Activated T-helper 17 cell treated with anti-CD3 and anti-CD28 coated beads, Interleukin-2, amount 50 U/mL, for 72 hours (primary cell): Measurements from ENCODE around the gene LRRC63. TPM values are rescaled to one million over a fixed set of nuclear protein-coding genes. Genes with fewer than 3 reads are reported as not detected.

Experiments
- ATAC-seq: fragments of 150-1000 bp; cut with Tn5 transposase; replicated peaks from 2 replicates; pipeline ENCODE4 v1.10.0; 2021; ENCODE audit warnings: mild to moderate bottlenecking, moderate library complexity
- H3K27ac Mint-ChIP-seq: one replicate; pipeline ENCODE4 v1.8.0; 2022; ENCODE audit warnings: mixed read lengths
- H3K27me3 Mint-ChIP-seq: one replicate; pipeline ENCODE4 v1.8.0; 2022; ENCODE audit warnings: mixed read lengths
- H3K36me3 Mint-ChIP-seq: one replicate; pipeline ENCODE4 v1.8.0; 2022; ENCODE audit warnings: low read depth, mild to moderate bottlenecking, mixed read lengths
- H3K4me1 Mint-ChIP-seq: one replicate; pipeline ENCODE4 v1.8.0; 2022; ENCODE audit warnings: mixed read lengths
- H3K4me3 Mint-ChIP-seq: one replicate; pipeline ENCODE4 v1.8.0; 2022; ENCODE audit warnings: mild to moderate bottlenecking, mixed read lengths
- H3K9me3 Mint-ChIP-seq: one replicate; pipeline ENCODE4 v1.8.0; 2022; ENCODE audit warnings: mixed read lengths
- total RNA-seq, 2 donors: library from RNA; stranded (reverse); gene quantifications; one replicate each; pipeline ENCODE4 v1.2.3, GENCODE V29; 2022

The LRRC63 gene
- total RNA-seq, 2 donors from 2014 or later, result 1.0 to 1.3 TPM

DNA sequence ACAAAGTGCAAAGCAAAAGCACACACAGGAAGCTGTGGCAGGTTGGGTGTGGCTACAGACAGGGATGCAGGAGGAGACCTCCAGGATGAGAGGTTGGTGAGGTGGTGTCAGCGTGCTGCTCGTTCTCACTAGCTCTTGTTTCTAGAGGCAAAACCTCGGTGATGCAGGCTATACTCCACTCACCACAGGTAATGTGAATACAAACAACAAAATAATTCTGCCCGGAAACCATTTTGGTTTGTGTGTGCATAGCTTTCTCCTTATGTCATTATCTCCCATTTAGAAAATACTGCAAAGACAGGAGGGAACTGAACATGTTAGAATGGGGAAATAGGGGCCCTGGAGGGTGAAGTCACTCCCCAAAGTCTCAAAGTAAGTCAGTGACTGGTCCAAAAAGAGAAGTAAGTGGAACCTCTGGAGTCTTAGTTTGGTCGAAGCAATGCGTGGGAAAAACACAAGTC lies 39.2 kb upstream of the LRRC63 start:
- H3K27me3 Mint-ChIP-seq, result no peaks in the 10 kb centered on the region
- no peaks in the 10 kb centered on the region for H3K9me3 Mint-ChIP-seq
- H3K36me3 Mint-ChIP-seq, result peaks cover 100% of the 10 kb centered on the region
- peak; percentile 53 for ATAC-seq
- peak overlapping the region; percentile 95 for H3K27ac Mint-ChIP-seq
- peaks cover 82% of the 10 kb centered on the region for H3K4me1 Mint-ChIP-seq
- H3K4me3 Mint-ChIP-seq, result peak overlapping the region; percentile 89

DNA sequence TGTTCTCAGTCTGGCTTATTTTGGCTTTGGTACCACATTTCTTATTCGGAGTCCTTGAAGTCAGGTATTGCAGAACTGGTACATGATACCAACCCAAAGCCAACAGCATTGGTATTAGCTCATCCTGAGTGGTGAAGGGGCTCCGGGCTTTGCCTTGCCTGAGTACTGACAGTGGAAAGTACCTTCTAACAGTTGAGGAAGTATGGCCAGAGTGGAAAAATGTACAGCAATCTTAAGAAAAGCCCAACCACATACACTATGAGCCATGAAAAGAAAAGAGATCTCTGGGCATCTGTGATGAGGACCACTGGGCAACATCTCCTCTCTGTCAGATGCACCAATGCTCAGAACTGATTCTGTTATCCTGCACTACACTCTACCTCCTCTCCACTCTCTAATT lies 38.1 kb upstream of the LRRC63 start:
- Mint-ChIP-seq H3K27ac (peak overlapping the region; percentile 95), H3K36me3 (peaks cover 100% of the 10 kb centered on the region), H3K4me3 (peak overlapping the region; percentile 89), H3K4me1 (peaks cover 80% of the 10 kb centered on the region), H3K9me3 (no peaks in the 10 kb centered on the region), H3K27me3 (no peaks in the 10 kb centered on the region)
- ATAC-seq, result peak; percentile 62

DNA sequence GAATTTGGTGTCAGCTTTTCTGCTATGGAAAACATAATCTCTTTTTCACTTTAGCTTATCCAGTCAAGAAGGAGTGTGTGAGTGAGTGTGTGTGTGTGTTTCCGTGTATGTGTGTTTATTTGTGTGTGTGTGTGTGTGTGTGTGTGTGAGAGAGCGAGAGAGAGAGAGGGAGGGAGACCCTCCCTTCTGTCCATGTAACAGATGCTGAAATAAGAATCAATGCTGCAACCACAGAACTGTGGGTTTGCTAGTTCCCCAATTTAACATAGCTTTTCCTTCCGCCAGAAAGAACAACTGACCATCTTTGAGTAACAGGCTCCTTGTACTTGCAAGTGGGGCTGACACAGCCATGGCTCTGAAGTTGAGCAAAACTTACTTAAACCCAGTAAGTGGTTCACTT lies 35.0 kb upstream of the LRRC63 start:
- H3K36me3 Mint-ChIP-seq, result peaks cover 96% of the 10 kb centered on the region
- no peaks in the 10 kb centered on the region for H3K9me3 Mint-ChIP-seq
- no peaks in the 10 kb centered on the region for H3K27me3 Mint-ChIP-seq
- no peak for ATAC-seq
- peaks cover 56% of the 10 kb centered on the region for H3K4me1 Mint-ChIP-seq
- peak overlapping the region; percentile 89 for H3K4me3 Mint-ChIP-seq
- H3K27ac Mint-ChIP-seq, result peak overlapping the region; percentile 54

DNA sequence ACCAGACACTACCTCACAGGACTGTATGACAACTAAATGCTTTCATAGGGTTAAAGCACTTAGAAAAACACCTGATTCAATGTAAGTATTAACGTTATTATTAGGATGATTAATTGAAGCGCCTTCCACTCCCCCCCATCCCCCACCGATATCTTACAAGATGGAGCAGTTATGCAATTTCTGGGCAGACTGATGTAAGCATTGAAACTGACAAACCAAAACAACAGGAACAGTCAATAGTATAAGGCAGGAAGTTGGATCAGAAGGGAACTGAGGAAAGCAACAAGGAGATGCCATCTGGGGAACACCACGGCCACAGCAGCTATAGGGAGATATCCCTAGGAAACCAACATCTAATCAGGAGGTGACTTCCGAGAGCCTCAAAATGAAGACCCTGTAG lies 33.6 kb upstream of the LRRC63 start:
- no peaks in the 10 kb centered on the region for H3K9me3 Mint-ChIP-seq
- peak overlapping the region; percentile 54 for H3K27ac Mint-ChIP-seq
- H3K4me1 Mint-ChIP-seq, result peaks cover 51% of the 10 kb centered on the region
- ATAC-seq, result no peak
- H3K4me3 Mint-ChIP-seq, result peak overlapping the region; percentile 89
- H3K36me3 Mint-ChIP-seq, result peaks cover 90% of the 10 kb centered on the region
- H3K27me3 Mint-ChIP-seq, result no peaks in the 10 kb centered on the region

DNA sequence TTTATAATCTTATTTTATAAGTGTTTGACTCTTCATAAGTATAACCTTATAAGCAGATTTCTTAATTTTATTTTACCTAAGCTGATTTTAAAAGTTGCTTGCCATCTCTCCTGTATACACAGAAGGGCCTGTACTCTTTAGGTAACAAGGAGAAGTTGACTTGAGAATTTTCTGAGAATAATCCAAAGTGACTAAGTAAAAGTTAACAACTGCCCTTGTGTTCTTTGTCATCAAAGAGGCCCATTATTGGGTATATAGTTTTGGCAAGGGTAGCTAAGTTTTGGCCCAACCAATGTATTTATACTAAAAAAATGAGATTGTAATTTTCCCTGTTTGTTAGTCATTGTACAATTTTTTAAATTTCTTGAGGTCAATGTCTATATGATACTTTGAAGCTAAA lies 32.9 kb upstream of the LRRC63 start:
- Mint-ChIP-seq H3K4me1 (peaks cover 51% of the 10 kb centered on the region), H3K27ac (peak overlapping the region; percentile 91), H3K27me3 (no peaks in the 10 kb centered on the region), H3K9me3 (no peaks in the 10 kb centered on the region), H3K36me3 (peaks cover 84% of the 10 kb centered on the region), H3K4me3 (peak overlapping the region; percentile 89)
- ATAC-seq, result peak; percentile 14

DNA sequence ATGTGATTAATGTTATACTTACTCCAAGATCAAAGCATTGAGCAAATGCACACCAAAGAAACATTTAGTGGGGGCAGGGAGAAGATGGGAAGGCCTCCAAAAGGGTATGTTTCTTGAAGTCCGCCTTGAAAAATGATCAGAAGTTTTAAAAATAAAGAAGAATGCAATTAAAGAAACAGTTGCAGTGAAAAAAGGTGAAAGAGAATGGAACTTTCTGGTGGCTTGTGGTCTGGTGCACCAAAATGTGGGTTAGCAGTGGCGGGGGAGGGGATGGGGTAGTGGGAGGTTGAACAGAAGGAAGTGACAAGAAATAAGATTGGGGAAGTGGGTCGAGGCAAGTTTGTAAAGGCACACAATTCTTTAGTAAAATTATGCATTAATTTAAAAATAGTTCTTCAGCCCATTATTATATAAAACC lies 32.2 kb upstream of the LRRC63 start:
- Mint-ChIP-seq H3K27ac (peak overlapping the region; percentile 91), H3K9me3 (no peaks in the 10 kb centered on the region), H3K36me3 (peaks cover 77% of the 10 kb centered on the region), H3K4me1 (peaks cover 56% of the 10 kb centered on the region), H3K27me3 (no peaks in the 10 kb centered on the region), H3K4me3 (peak overlapping the region; percentile 89)
- no peak for ATAC-seq

DNA sequence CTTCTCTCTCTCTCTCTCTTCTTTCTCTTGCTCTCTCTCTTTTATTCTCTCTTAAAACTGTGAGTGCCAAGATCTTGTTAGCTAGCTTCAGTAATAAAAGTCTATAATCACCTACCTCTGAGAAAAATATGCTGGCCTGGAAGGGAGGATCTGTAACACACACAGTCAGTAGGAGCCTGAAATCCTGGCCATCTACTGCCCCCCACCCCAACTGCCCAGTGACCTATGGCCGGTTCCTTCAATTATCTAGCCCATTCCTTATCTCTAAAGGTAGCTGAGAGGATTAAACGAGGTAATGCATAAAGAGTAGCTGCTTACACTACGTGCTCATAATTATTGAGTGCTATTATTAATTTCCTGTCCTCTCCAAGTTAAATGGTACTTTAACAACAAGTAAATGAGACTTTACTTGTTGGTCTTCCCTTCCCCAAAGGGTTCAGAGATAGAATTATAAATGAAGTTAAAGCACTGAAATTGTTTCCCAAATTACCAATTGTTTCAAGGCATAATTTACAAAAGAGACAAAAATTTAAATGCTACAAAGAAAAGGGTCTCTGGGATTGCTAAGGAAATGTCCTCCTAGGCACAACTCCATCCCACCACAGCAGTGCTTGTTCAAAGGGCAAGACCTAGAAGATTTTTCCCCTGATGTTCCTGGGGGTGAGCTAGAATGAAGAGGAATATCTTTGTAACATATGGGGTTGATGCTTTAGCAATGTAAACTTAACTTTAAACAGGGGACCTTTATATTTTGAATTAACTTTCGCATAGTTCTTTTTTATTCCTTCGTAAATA lies 31.6 kb upstream of the LRRC63 start:
- Mint-ChIP-seq H3K4me3 (peak overlapping the region; percentile 89), H3K9me3 (no peaks in the 10 kb centered on the region), H3K27ac (peak overlapping the region; percentile 91), H3K27me3 (no peaks in the 10 kb centered on the region), H3K4me1 (peaks cover 59% of the 10 kb centered on the region), H3K36me3 (peaks cover 70% of the 10 kb centered on the region)
- ATAC-seq, result no peak

DNA sequence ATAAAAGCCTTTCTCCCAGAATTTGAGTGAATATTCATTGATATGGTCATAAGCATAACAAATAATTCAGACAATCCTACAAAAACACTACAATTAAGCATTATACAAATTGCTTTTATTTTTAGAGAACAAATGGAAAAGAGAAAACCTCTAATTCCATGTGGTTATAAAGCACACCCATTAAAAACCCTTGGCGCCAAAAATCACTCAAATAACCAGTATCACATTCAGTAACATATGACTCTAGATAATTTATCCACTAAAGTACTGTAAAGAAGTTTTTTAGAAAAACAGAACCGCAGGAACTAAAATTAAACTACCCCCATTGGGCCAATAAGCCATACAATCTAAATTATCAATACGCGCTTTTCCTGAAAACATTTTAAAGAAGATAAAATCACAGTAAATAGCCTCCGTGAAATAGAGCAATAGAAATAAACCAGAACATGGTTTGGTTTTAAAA lies 30.3 kb upstream of the LRRC63 start:
- peaks cover 53% of the 10 kb centered on the region for H3K4me1 Mint-ChIP-seq
- no peak for ATAC-seq
- no peaks in the 10 kb centered on the region for H3K9me3 Mint-ChIP-seq
- peaks cover 58% of the 10 kb centered on the region for H3K36me3 Mint-ChIP-seq
- peak overlapping the region; percentile 91 for H3K27ac Mint-ChIP-seq
- H3K4me3 Mint-ChIP-seq, result peak overlapping the region; percentile 89
- no peaks in the 10 kb centered on the region for H3K27me3 Mint-ChIP-seq

DNA sequence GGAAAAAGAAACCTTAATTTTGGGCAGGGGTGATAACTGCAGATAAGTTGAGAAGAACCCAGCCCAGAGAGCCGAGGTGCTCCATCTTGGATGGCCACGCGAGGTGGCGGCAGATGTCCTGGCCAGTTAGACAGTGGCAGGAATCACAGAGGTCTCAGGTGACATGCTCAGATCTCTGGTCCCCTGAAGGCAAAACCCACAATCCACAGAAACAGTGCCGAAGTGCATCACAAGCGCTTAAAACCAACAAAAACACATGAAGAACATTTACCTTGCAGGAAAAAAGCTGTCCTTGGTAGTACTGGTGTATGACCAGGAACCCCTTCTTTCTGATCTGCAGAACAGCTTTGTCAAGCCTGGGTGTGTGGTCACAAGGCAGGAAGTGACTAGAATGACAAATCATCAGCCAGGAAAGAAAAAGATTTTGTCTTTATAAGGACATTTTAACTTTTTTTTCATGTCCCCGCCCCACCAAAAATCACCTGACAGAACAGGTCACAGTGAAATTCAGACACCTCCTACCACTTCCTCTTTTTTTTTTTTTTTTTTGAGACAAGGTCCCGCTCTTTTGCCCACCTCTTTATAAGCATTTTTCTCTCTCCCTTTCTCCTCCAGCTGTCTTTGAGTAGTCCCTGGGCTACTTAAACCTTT lies 29.8 kb upstream of the LRRC63 start, which contains the start of gene LCP1:
TSS of gene LCP1 (minus strand) at position 338 of the 651 bp plus-strand sequence. CDS start 22,515 bp downstream, outside the sequence.
- no peaks in the 10 kb centered on the region for H3K9me3 Mint-ChIP-seq
- H3K27me3 Mint-ChIP-seq, result no peaks in the 10 kb centered on the region
- H3K36me3 Mint-ChIP-seq, result peaks cover 52% of the 10 kb centered on the region

DNA sequence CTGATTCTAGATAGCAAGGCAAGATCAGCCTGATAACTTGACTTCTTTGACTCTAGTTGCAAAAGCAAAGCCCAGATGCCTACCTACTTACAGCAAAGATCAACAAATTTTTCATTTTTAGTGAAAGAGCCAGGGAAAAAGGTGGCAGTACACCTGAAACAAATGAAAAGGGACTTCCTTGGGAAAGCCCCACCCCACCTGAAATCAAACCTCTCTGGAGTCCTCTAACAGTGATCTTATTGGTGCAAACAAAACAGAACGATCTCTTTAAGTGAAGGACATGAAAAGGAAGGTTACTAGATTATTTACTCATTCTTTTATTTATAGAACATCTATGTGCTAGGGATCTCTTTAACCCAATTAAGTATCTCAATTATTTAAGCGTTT lies 29.2 kb upstream of the LRRC63 start:
- peaks cover 47% of the 10 kb centered on the region for H3K4me1 Mint-ChIP-seq
- H3K9me3 Mint-ChIP-seq, result no peaks in the 10 kb centered on the region
- peak overlapping the region; percentile 91 for H3K27ac Mint-ChIP-seq
- H3K4me3 Mint-ChIP-seq, result peak overlapping the region; percentile 89
- ATAC-seq, result peak; percentile 10
- H3K36me3 Mint-ChIP-seq, result peaks cover 47% of the 10 kb centered on the region
- H3K27me3 Mint-ChIP-seq, result no peaks in the 10 kb centered on the region

More for the DNA sequence above, 29.8 kb upstream of the LRRC63 start, which contains the start of gene LCP1:
- peak; percentile 81 for ATAC-seq
- Mint-ChIP-seq H3K27ac (peak within 1 kb of the TSS; percentile 91), H3K4me1 (peaks cover 48% of the 10 kb centered on the region), H3K4me3 (peak within 1 kb of the TSS; percentile 89)

DNA sequence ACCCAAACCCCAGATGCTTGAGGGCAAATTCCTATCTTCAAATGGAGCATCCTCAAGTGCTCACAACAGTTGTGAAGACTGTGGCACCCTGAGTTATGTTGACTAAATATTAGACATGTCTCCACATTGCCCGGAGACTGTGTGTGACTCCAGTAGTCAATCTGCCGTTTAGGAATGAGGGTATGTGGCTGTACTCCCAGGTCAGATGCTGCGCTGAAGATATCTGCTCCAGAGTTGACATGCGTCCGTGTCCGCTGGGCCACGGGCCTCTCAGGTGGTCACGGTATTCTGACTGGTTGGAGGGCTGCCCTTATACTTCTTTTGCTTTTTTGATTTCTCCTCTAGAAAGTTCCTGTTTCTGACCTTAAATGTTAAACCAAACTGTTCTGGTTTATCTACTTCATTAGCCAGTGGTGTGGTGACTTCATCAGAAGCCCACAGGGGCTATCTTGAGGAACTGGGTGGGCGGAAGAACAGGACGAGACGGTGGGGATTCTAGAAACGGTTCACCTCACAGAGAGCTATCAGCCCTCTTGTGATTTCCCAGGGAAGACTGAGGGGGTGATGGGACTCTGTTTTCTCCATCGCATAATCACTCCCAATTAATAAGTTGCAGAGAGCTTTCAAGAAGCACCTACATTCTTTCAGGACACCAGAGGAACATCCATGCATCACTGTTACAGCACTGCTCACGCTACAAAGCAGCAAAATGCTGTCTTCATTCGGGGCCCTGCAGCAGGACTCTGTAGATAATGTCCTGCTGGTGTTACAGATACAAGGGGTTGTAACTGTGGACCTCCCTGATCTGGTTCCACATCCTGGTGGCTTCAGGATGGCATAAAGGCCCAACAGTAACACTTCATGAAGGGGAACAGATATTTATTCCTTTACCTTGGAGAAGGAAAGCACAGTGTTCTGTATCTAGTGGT lies 28.4 kb upstream of the LRRC63 start:
- ATAC-seq, result no peak
- Mint-ChIP-seq H3K9me3 (no peaks in the 10 kb centered on the region), H3K27me3 (no peaks in the 10 kb centered on the region), H3K4me3 (peak overlapping the region; percentile 89), H3K36me3 (peaks cover 39% of the 10 kb centered on the region), H3K4me1 (peaks cover 42% of the 10 kb centered on the region), H3K27ac (peak overlapping the region; percentile 91)

DNA sequence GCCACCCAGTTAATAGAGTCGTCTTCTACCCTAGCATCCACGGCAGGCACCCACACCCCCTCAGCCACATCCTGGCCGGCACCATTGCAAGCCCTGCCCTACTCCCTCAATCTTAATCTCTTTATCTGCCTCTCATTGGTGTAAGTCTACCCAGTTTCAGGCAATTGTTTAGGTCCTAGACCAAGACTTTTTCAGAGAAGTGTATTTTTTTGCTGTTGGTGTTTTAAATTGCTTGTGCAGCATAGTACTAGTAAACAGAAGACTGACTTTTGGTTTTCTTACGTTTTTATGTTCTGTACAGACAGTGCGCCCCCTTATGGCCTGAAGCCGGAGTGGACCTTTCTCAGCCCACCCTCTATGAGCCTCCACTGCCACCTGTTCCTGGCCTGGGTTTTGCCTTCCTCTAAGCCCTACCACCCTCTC lies 27.4 kb upstream of the LRRC63 start:
- Mint-ChIP-seq H3K36me3 (peaks cover 29% of the 10 kb centered on the region), H3K27ac (peak overlapping the region; percentile 91), H3K4me1 (peaks cover 43% of the 10 kb centered on the region), H3K4me3 (peak overlapping the region; percentile 89), H3K27me3 (no peaks in the 10 kb centered on the region), H3K9me3 (no peaks in the 10 kb centered on the region)
- peak; percentile 56 for ATAC-seq

DNA sequence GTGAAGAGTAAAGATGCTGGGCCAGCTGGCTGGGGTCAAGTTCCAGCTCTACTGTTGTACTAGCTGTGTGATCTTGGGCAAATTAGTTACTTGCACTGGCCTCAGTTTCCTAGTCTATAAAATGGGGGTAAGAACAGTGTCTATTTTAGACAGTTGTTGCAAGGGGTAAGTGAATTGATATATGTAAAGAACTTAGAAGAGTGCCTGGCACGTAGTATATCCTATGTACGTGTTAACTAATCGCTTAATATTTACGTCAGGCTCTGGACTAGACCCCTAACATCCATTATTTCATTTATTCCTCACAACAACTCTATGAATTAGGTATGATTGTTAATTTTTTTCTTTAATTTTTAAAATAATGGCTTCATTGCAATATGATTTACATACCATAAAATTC lies 26.1 kb upstream of the LRRC63 start:
- H3K4me3 Mint-ChIP-seq, result no peak overlapping the region
- no peaks in the 10 kb centered on the region for H3K27me3 Mint-ChIP-seq
- peak overlapping the region; percentile 91 for H3K27ac Mint-ChIP-seq
- peaks cover 16% of the 10 kb centered on the region for H3K36me3 Mint-ChIP-seq
- H3K9me3 Mint-ChIP-seq, result no peaks in the 10 kb centered on the region
- ATAC-seq, result no peak
- peaks cover 40% of the 10 kb centered on the region for H3K4me1 Mint-ChIP-seq

DNA sequence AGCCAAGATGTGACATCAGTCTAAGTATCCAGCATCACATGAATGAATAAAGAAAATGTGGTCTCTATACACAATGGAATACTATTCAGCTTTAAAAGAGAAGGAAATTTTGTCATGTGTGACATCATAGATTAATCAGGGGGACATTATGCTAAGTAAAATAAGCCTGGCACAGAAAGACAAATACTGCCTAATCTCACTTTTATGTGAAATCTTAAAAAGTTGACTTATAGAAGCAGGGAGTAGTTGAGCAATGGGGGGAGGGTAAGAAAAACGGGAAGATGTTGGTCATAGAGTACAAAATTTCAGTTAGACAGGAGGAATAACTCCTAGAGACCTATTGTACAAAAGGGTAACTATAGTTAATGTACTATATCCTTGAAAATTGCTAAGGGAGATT lies 19.3 kb upstream of the LRRC63 start:
- no peak overlapping the region for H3K27ac Mint-ChIP-seq
- no peak overlapping the region for H3K4me3 Mint-ChIP-seq
- H3K9me3 Mint-ChIP-seq, result no peaks in the 10 kb centered on the region
- no peaks in the 10 kb centered on the region for H3K36me3 Mint-ChIP-seq
- H3K4me1 Mint-ChIP-seq, result peaks cover 8% of the 10 kb centered on the region
- ATAC-seq, result no peak
- no peaks in the 10 kb centered on the region for H3K27me3 Mint-ChIP-seq
